Right lung (tissue), 5 donors: ENCODE measurements around the gene HAUS8. TPM values are rescaled to one million over a fixed set of nuclear protein-coding genes. Genes with fewer than 3 reads are reported as not detected.
"Not testable (repeated sequence)": the region's sequence is repeated elsewhere in the genome, so short reads cannot be mapped to it uniquely, and the experiment has no call there.

Experiments
- DNase-seq, 2 donors: peaks; one replicate each; pipeline ENCODE4 v3.0.0-alpha.2; 2013
- polyA plus RNA-seq, 5 donors: library from polyadenylated mRNA; unstranded; fragments of 120-200 nt; gene quantifications; one replicate each; pipeline versions ENCODE4 v1.2.1 to v1.2.3, GENCODE V29; 2013; ENCODE audit warnings: inconsistent platforms in 1 of 5, low replicate concordance in 1 of 5; ENCODE audit not compliant: insufficient read length in 5 of 5, insufficient read depth in 1 of 5

Gene HAUS8
- polyA plus RNA-seq, 5 donors = 11.1 to 16.7 (median 13.4) TPM

- DNase-seq = no peak
These were observed 38.6 kb downstream of the HAUS8 start for GRCh38 chr19:17036640-17037039.

GRCh38 chr19:17035842-17036424 is 39.3 kb downstream of the HAUS8 start:
- no peak for DNase-seq

GRCh38 chr19:17031741-17032140 is 43.5 kb downstream of the HAUS8 start:
- no peak for DNase-seq

GRCh38 chr19:17027535-17027975 is 47.7 kb downstream of the HAUS8 start:
- DNase-seq = no peak

- DNase-seq = peak in 1 of 2 donors; percentile 33
These were observed 48.3 kb downstream of the HAUS8 start, which contains the start of gene CPAMD8 for GRCh38 chr19:17026706-17027534. Gene CPAMD8 (minus strand): TSS chr19:17026810. CDS start chr19:17026642, 168 bp downstream.

GRCh38 chr19:17025991-17026658 is 49.1 kb downstream of the HAUS8 start:
- peak; percentile 35 for DNase-seq

- no peak for DNase-seq
These were observed 49.9 kb downstream of the HAUS8 start for GRCh38 chr19:17025361-17025760.

- DNase-seq = not testable (repeated sequence)
These were observed 50.3 kb downstream of the HAUS8 start for GRCh38 chr19:17024941-17025340.

- no peak for DNase-seq
These were observed 51.4 kb downstream of the HAUS8 start for GRCh38 chr19:17023805-17024204.

GRCh38 chr19:17022738-17023137 is 52.5 kb downstream of the HAUS8 start:
- DNase-seq = no peak

GRCh38 chr19:17021793-17022590 is 53.3 kb downstream of the HAUS8 start:
- peak in 1 of 2 donors; percentile 28 for DNase-seq

GRCh38 chr19:17021328-17021727 is 53.9 kb downstream of the HAUS8 start:
- no peak for DNase-seq

- no peak for DNase-seq
These were observed 54.4 kb downstream of the HAUS8 start for GRCh38 chr19:17020823-17021222.

- DNase-seq = peak in 1 of 2 donors; percentile 19
These were observed 54.9 kb downstream of the HAUS8 start for GRCh38 chr19:17020385-17020784.

GRCh38 chr19:17014212-17014861 is 60.9 kb downstream of the HAUS8 start:
- DNase-seq = not testable (repeated sequence)

- no peak for DNase-seq
These were observed 63.8 kb downstream of the HAUS8 start for GRCh38 chr19:17011485-17011884.

- no peak for DNase-seq
These were observed 68.7 kb downstream of the HAUS8 start for GRCh38 chr19:17006579-17006978.

- DNase-seq = no peak
These were observed 70.3 kb downstream of the HAUS8 start for GRCh38 chr19:17005000-17005399.

- no peak for DNase-seq
These were observed 70.9 kb downstream of the HAUS8 start for GRCh38 chr19:17004386-17004785.

GRCh38 chr19:17002455-17002854 is 72.8 kb downstream of the HAUS8 start:
- no peak for DNase-seq

- DNase-seq = no peak
These were observed 73.6 kb downstream of the HAUS8 start for GRCh38 chr19:17001603-17002183.
